GM21381 (cell line): ENCODE results near the gene BMAL1.

Source experiments
- ATAC-seq: cut with Tn5 transposase; IDR thresholded peaks from one replicate; pipeline ENCODE4 v1.9.1; 2021; ENCODE audit warnings: mild to moderate bottlenecking, moderate library complexity; ENCODE audit not compliant: unreplicated experiment

The BMAL1 gene

GRCh38 chr11:13314676-13315394, 37.2 kb downstream of the BMAL1 start:
- no peak for ATAC-seq

- no peak for ATAC-seq
Observed at GRCh38 chr11:13315517-13316432, 38.2 kb downstream of the BMAL1 start.

- ATAC-seq, result peak; percentile 36
Observed at GRCh38 chr11:13316528-13316961, 39.0 kb downstream of the BMAL1 start.

GRCh38 chr11:13317293-13318080, 39.9 kb downstream of the BMAL1 start:
- no peak for ATAC-seq

GRCh38 chr11:13318498-13319295, 41.1 kb downstream of the BMAL1 start:
- ATAC-seq, result peak; percentile 73

GRCh38 chr11:13320688-13321087, 43.1 kb downstream of the BMAL1 start:
- no peak for ATAC-seq

- ATAC-seq, result no peak
Observed at GRCh38 chr11:13321431-13321830, 43.8 kb downstream of the BMAL1 start.

- ATAC-seq, result no peak
Observed at GRCh38 chr11:13324141-13324540, 46.6 kb downstream of the BMAL1 start.

GRCh38 chr11:13324709-13325108, 47.1 kb downstream of the BMAL1 start:
- no peak for ATAC-seq

GRCh38 chr11:13327421-13327820, 49.8 kb downstream of the BMAL1 start:
- ATAC-seq, result no peak

GRCh38 chr11:13328286-13328685, 50.7 kb downstream of the BMAL1 start:
- ATAC-seq, result no peak

GRCh38 chr11:13329670-13330356, 52.2 kb downstream of the BMAL1 start:
- ATAC-seq, result no peak

- ATAC-seq, result no peak
Observed at GRCh38 chr11:13332124-13332523, 54.5 kb downstream of the BMAL1 start.

GRCh38 chr11:13333456-13333957, 55.9 kb downstream of the BMAL1 start:
- ATAC-seq, result no peak

- ATAC-seq, result no peak
Observed at GRCh38 chr11:13334034-13334786, 56.6 kb downstream of the BMAL1 start.

- no peak for ATAC-seq
Observed at GRCh38 chr11:13335319-13335718, 57.7 kb downstream of the BMAL1 start.

GRCh38 chr11:13336246-13336878, 58.8 kb downstream of the BMAL1 start:
- no peak for ATAC-seq

- ATAC-seq, result no peak
Observed at GRCh38 chr11:13338019-13338426, 60.4 kb downstream of the BMAL1 start.
